ENCODE measurements around the gene OGN.

Gene OGN

DNA sequence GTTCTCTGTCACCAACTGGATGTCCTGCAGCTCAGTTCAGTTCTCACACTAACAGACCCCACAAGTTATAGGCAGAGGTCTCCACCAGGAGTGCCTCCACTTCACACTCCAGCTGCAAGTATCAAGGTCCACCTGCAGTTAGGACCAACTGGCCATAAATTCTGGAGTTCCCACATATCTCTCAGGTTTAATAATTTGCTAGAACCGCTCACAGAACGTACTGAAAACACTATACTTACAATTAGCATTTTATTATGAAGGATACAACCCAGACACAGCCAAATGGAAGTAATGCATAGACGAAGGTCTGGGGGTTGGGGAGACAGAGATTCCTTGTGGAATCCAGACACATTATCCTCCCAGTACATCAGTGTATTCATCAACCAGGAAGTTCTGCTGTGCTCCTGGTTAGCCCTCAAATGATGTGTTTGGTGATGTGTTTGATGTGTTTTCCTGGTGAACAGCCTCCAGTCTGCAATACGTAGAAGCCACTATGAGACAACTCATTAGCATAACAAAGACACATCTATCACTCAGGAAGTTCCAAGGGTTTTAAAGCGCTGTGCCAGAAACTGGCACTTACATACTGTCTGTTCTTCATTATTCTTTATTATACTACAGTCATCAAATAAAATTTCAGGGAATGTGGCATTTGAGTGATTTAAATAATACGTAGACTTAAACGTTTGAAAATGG is 25.4 kb downstream of the OGN start:
- DNase-seq (ENCODE audit: insufficient read length), result no peak
- no peak for FAIRE-seq
- TF ChIP-seq POLR2AphosphoS5 (IDR thresholded peaks at IDR 0.05; ENCODE audit: low read depth, low read length) (no peak), POLR2A (IDR thresholded peaks at IDR 0.05; ENCODE audit: low read depth, low read length) (no peak), TAF1 (IDR thresholded peaks at IDR 0.05; ENCODE audit: borderline replicate concordance, low read depth, low read length) (no peak)

DNA sequence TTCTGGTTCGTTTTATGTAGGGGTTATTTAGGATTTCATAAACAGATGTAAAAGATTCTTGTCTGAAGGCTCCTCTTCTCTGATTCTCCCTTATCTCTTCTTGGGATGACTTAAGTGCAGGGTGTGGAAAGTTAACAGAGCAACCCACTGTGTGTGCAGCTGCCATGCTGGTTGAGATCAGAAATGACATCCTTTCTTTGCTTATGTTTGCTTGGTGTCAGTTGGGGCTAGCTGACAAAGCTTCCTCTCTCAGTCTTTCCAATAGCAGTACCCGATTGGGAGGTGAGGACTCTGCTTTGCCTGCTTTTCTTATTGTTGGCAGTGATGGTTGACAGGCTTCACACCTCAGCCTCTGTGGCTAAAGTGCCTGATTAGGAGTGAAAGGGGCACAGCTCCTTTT is 26.5 kb downstream of the OGN start:
- FAIRE-seq, result no peak
- no peak for TF ChIP-seq TAF1 (IDR thresholded peaks at IDR 0.05; ENCODE audit: borderline replicate concordance, low read depth, low read length)
- DNase-seq (ENCODE audit: insufficient read length), result no peak

DNA sequence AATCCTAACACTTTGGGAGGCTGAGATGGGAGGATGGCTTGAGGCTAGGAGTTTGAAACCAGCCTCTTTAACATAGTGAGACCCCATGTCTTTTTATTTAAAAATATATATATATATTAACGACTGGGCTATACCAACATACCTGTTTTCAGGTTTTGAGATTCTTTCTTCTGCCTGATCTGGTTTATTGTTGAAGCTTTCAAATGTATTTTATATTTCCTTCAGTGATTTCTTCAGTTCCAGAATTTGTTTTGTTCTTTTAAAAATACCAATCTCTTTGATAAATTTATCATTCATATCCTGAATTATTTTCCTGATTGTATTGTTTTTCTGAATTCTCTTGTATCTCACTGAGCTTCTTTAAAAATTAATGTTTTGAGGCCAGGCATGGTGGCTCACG is 31.2 kb downstream of the OGN start:
- FAIRE-seq (no peak), DNase-seq (ENCODE audit: insufficient read length) (no peak)
- TF ChIP-seq TAF1 (IDR thresholded peaks at IDR 0.05; ENCODE audit: borderline replicate concordance, low read depth, low read length) (no peak), POLR2A (IDR thresholded peaks at IDR 0.05; ENCODE audit: low read depth, low read length) (no peak), POLR2AphosphoS5 (IDR thresholded peaks at IDR 0.05; ENCODE audit: low read depth, low read length) (no peak)

DNA sequence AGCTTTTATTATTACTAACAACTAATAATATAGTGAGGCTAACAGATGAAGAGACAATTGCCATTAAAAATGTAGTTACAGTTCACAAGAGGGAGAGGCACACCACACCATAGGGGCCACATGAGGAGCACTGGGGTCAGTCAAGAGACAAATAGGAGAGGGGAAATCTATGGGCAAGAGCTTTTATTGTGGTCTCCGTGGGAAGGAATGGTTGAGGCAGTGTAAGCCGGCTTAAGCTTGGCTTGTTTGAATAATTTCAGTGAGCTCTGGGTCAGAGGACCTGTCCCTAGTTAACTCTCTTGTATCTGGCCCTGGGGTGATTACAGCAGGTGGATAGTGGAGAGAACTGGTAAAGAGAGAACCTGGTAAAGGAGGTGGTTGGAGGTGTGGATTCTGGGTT is 35.3 kb downstream of the OGN start:
- TF ChIP-seq POLR2A (IDR thresholded peaks at IDR 0.05; ENCODE audit: low read depth, low read length) (no peak), TAF1 (IDR thresholded peaks at IDR 0.05; ENCODE audit: borderline replicate concordance, low read depth, low read length) (no peak), POLR2AphosphoS5 (IDR thresholded peaks at IDR 0.05; ENCODE audit: low read depth, low read length) (no peak)

DNA sequence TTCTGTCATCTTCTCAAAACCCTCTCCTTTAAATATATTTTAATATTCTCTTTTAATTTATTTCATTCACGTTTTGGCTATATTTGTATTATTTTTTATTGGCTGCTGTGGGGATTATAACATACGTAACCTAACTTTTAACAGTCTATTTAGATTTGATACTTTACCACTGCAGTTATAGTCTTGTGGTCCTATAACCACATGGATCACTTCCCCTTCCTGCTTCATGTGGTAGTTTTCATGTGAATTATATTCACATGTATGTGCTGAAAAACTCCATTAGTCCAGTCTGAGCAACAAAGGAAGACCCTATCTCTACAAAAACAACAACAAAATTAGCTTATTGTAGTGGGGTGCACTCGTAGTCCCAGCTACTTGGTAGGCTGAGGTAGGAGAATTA is 44.3 kb downstream of the OGN start:
- TF ChIP-seq TAF1 (IDR thresholded peaks at IDR 0.05; ENCODE audit: borderline replicate concordance, low read depth, low read length) (no peak), POLR2AphosphoS5 (IDR thresholded peaks at IDR 0.05; ENCODE audit: low read depth, low read length) (no peak), POLR2A (IDR thresholded peaks at IDR 0.05; ENCODE audit: low read depth, low read length) (no peak)
- DNase-seq (ENCODE audit: insufficient read length) (no peak), FAIRE-seq (peak; percentile 53)

More for the DNA sequence above, 35.3 kb downstream of the OGN start:
- FAIRE-seq (no peak), DNase-seq (ENCODE audit: insufficient read length) (no peak)

DNA sequence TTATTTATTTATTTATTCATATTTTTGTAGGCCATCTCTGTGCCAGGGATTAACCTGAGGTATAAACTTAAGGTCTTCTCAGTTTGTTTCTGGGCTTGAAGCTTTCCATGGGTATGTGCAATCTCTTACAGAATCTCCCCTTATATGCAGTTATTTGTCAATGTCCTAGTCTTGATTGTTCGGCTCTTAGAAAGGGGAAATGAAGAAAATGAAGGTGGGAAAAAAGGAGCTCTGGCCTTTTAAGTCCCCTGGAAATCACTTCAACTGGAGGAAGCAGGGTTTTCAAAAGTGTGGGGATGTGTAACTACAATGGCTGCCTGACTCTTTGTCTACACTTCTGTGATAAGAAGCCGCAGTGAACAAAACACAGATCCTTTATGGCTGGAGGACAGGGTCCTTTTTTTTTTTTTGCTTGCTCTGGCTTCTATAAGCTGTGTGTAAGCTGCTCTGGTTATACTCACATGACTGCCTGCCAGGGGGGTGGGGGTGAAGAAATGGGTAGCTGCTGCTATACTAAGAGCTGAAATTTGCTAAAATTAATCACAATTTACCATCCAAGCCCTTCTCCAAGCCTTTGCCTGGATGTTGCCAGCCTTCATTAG is 44.9 kb downstream of the OGN start:
- FAIRE-seq (peak; percentile 5), DNase-seq (ENCODE audit: insufficient read length) (no peak)
- TF ChIP-seq POLR2A (IDR thresholded peaks at IDR 0.05; ENCODE audit: low read depth, low read length) (no peak), POLR2AphosphoS5 (IDR thresholded peaks at IDR 0.05; ENCODE audit: low read depth, low read length) (no peak), TAF1 (IDR thresholded peaks at IDR 0.05; ENCODE audit: borderline replicate concordance, low read depth, low read length) (no peak)

DNA sequence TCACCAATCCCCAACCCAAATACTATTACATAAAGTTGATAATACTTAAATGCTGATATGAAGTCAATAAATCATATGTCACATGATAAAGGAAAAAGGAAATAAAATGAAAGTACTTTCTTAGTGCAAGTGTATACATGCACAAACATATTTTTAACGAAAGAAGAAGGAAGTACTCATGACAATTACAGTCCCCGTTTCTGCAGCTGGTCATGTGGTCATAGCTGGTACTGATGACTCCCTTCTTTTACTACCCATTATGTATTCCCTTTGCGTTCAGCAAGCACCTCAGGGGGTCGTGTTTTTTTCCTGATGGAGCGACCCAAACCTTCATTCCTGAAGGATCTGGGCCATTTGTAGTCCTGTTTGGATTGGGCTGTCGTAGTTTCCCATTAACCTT is 51.3 kb downstream of the OGN start:
- TF ChIP-seq POLR2A (IDR thresholded peaks at IDR 0.05; ENCODE audit: low read depth, low read length) (no peak), TAF1 (IDR thresholded peaks at IDR 0.05; ENCODE audit: borderline replicate concordance, low read depth, low read length) (no peak), POLR2AphosphoS5 (IDR thresholded peaks at IDR 0.05; ENCODE audit: low read depth, low read length) (no peak)
- FAIRE-seq (no peak), DNase-seq (ENCODE audit: insufficient read length) (no peak)

DNA sequence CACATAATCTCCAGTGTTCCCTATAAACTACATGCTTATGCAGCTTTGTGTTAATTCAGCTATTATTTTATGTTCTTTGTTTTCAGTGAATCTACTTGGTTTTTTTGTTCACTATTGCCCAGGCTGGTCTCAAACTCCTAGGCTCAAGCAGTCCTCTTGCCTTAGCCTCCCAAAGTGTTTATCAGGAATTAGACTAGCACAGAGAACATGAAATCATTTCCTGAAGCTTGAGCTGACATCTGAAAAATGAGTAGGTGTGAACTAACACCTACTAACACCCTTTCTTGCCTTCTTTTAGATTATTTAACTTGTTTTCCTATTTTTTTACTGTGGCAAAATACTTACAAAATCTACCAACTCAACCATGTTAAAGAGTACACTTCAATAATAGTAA is 53.6 kb downstream of the OGN start:
- DNase-seq (ENCODE audit: insufficient read length) (no peak), FAIRE-seq (no peak)
- TF ChIP-seq TAF1 (IDR thresholded peaks at IDR 0.05; ENCODE audit: borderline replicate concordance, low read depth, low read length) (no peak), POLR2AphosphoS5 (IDR thresholded peaks at IDR 0.05; ENCODE audit: low read depth, low read length) (no peak), POLR2A (IDR thresholded peaks at IDR 0.05; ENCODE audit: low read depth, low read length) (no peak)

DNA sequence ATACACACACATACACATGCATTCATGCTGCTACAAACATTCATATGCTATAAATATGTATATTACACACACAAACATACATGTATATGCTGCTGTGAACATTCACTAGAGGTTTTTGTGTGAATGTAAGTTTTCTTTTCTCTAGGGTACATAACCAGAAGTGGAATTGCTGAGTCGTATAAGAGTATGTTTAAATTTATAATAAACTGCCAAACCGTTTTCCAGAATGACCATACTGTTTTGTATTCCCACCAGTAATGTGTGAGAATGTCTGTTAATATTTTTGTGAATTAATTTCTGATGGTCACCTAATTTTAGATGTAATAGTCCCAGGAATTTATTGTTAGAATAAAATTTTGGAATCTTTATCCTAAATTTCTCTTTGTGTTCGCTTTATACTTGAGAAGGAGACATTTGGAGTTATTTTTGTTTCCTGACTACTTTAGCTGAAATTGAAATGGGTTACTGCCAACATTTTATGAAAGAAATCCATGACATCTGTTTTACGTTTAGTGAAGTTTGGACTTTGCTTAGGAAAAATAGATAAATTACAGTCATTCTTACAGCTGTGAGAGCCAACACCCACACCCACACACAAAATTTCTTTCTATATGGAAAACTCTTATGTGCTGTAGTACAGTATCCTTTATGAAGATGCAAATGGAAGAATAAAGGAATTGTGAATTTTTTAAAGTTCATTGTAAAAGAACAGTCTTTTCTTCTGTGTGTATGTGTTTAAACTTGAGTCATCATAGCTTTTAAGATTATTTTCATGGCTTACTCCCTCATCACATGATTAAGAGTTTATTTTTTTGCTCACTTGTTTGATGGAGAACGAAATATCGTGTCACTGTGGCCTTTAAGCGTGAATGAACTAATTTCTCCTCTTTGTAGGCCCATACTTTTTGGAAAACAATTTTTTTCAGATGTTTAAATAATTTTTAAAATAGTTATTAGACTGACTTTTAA is 54.3 kb downstream of the OGN start:
- FAIRE-seq (no peak), DNase-seq (ENCODE audit: insufficient read length) (no peak)
- TF ChIP-seq POLR2A (IDR thresholded peaks at IDR 0.05; ENCODE audit: low read depth, low read length) (no peak), POLR2AphosphoS5 (IDR thresholded peaks at IDR 0.05; ENCODE audit: low read depth, low read length) (no peak), TAF1 (IDR thresholded peaks at IDR 0.05; ENCODE audit: borderline replicate concordance, low read depth, low read length) (no peak)

DNA sequence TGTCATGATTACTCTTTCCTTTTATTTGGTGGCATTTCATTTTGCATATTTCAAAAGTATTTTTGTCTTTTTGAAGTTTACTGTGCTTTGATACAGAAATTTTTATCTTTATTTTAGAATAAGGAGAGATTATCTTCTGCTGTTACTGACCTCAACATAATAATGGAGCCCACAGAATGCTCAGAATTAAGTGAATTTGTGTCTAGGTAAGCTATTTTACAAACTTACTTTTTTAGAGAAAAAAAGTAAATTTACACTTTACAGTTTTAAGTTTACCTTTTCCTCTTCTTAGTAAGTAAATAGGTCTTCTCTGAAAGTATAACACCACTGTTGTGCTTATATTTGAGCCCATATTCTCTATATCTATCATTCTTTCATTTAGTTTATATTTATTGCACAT is 58.8 kb downstream of the OGN start:
- DNase-seq (ENCODE audit: insufficient read length) (no peak), FAIRE-seq (no peak)
- TF ChIP-seq POLR2AphosphoS5 (IDR thresholded peaks at IDR 0.05; ENCODE audit: low read depth, low read length), result no peak
- TF ChIP-seq TAF1 (IDR thresholded peaks at IDR 0.05; ENCODE audit: borderline replicate concordance, low read depth, low read length), result no peak
- TF ChIP-seq POLR2A (IDR thresholded peaks at IDR 0.05; ENCODE audit: low read depth, low read length), result no peak

DNA sequence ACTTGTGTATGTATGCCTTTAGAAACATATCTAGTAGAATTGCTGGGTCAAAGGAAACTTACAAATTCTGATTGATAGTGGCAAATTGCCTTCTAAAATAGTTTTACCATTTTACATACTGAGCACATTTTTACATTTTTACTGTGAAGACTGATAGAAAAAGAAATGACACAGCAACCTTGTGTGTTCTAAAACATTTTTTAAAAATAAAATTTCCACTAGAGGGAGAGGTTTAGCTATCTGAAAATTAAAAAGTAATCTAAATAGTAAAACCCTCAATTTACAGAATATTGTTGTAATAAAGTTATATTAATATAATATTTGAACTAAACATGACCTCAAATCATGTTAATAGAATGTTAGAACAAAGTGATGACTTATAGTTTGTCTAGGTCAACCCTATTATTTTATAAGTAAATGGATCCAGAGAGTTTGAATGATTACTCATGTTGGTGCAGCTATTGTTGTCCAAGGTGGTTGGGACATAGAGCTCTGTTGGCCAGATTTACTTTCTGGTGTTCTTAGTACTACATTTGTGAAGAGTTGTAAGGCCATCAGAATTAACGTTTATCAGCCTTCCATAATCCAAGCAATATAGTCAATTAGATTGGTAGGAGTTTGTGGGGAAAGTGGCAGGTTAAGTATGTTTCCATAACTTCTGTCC is 61.4 kb downstream of the OGN start:
- TF ChIP-seq TAF1 (IDR thresholded peaks at IDR 0.05; ENCODE audit: borderline replicate concordance, low read depth, low read length), result no peak
- no peak for TF ChIP-seq POLR2AphosphoS5 (IDR thresholded peaks at IDR 0.05; ENCODE audit: low read depth, low read length)
- TF ChIP-seq POLR2A (IDR thresholded peaks at IDR 0.05; ENCODE audit: low read depth, low read length), result no peak
- FAIRE-seq, result no peak
- DNase-seq (ENCODE audit: insufficient read length), result no peak

All from GM12892 (cell line).